ENCODE results near the gene NRG4. TPM values are rescaled to one million over a fixed set of nuclear protein-coding genes. Genes with fewer than 3 reads are reported as not detected.
"Not testable (repeated sequence)": the region's sequence is repeated elsewhere in the genome, so short reads cannot be mapped to it uniquely, and the experiment has no call there.

NRG4 gene
- total RNA-seq, 1 experiment from 2014 or later: 1.4 TPM

- H3K27ac ChIP-seq: no peak overlapping the region
- H3K9me3 ChIP-seq (replicated peaks): no peaks in the 10 kb centered on the region
- H3K27me3 ChIP-seq: no peaks in the 10 kb centered on the region
- no peaks in the 10 kb centered on the region for H3K4me1 ChIP-seq
- H3K4me3 ChIP-seq: no peak overlapping the region
- H3K36me3 ChIP-seq: peaks cover 12% of the 10 kb centered on the region
- DNase-seq: no peak
Measured at GRCh38 chr15:75925440-75925839, 86.8 kb downstream of the NRG4 start.

DNA sequence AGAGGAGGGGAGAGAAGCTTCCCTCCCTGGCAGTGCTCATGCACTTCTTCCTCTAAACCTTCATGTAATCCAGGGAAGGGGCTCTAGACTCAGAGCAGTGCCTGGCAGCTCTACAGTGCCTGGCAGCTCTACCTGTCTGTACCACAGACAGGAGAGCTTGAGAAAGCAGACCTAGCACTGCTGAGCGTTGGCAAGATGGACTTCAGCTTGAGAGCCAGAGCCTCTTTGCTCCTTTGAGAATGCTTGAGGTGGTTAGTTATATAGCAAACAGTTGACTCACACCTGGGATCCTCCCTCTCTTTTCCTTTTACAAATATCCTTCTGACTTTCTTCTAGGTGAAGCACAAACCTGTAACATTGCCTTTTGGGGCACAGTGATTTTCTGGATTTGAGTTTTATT is 87.6 kb downstream of the NRG4 start:
- no peak overlapping the region for H3K27ac ChIP-seq
- H3K36me3 ChIP-seq: peaks cover 3% of the 10 kb centered on the region; the same call in 1 of the 2 replicates
- H3K9me3 ChIP-seq (replicated peaks): no peaks in the 10 kb centered on the region
- H3K4me3 ChIP-seq: no peak overlapping the region
- H3K27me3 ChIP-seq: no peaks in the 10 kb centered on the region
- DNase-seq: no peak
- no peaks in the 10 kb centered on the region for H3K4me1 ChIP-seq

DNA sequence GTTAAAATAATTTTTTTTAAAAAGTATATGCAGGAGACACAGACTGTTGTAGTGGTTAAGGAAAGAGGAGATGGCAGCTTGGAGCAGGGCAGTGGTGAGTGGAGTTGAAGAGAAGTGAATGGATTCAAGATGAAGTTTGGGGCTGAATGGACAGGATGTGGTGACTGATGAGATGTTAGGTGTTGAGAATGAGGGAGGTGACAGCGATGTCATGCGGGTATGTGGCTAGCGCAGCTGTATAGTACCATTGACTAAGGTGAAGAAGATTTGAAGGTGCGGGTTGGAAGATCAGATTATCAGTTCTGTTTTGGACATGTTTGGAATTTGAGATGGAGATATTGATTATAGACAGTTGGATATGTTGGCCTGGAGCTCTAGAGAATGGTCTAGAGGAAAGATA is 88.5 kb downstream of the NRG4 start:
- H3K9me3 ChIP-seq (replicated peaks): no peaks in the 10 kb centered on the region
- no peaks in the 10 kb centered on the region for H3K4me1 ChIP-seq
- no peaks in the 10 kb centered on the region for H3K27me3 ChIP-seq
- H3K36me3 ChIP-seq: peaks cover 3% of the 10 kb centered on the region; the same call in 1 of the 2 replicates
- H3K4me3 ChIP-seq: no peak overlapping the region
- no peak for DNase-seq
- H3K27ac ChIP-seq: no peak overlapping the region

DNA sequence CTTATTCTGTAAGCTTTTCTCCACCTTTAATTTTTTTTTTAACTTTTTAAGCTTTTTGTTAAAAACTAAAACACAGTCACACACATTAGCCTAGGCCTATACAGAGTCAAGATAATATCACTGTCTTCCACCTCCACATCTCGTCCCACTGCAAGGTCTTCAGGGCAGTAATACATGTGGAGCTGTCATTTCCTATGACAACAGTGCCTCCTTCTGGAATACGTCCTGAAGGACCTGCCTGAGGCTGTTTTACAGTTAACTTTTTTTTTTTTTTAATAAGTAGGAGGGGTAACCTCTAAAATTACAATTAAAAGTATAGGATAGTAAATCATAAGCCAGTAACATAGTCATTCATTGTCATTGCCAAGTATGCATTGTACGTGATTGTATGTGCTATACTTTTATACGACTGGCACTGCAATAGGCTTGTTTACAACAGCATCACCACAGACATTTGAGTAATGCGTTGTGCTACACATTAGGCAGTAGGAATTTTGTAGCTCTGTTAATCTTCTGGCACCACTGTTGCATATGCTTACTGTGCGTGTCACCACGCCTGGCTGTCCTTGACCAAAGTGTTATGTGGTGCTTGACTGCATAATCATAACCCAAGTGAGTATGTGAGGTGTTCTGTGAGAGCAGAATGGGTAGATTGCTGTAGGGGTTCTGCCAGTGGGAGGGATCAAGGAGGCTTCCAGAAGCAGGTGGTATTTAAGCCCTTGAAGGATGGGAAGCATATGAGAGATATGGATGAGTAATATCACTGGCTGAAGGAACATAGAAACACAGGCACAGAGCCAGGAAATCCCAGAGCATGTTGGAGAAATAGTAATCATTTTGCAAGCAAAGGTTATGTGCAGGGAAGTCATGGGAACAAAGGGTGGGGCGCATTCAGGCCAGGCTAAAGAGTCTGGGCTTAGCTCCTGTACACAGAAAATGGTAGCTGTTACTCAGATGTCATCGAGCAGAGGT is 90.2 kb downstream of the NRG4 start:
- peak; percentile 36 to 55 for DNase-seq
- H3K4me1 ChIP-seq: no peaks in the 10 kb centered on the region
- no peak overlapping the region for H3K4me3 ChIP-seq
- H3K9me3 ChIP-seq (replicated peaks): no peaks in the 10 kb centered on the region
- H3K27me3 ChIP-seq: no peaks in the 10 kb centered on the region
- H3K36me3 ChIP-seq: peaks cover 13% of the 10 kb centered on the region
- H3K27ac ChIP-seq: no peak overlapping the region

DNA sequence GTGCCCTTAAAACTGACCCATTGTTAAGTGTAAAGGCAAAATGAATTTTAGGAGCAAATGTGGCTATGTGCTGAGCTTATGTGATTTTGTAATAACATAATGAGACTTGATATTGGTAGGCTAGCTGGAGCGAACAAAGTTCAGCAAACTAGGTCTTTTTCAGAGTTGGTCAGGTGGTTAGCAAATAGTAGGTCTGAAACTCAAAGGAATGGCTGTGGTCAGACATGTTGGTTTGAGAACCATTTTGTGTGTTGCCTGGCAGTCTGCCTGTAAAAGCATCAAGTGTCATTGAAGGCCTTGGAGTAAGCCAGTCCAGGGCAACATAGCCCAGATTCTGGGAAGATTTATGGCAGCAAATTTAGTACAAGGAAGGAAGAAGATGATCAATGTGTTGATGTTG is 92.1 kb downstream of the NRG4 start:
- Histone ChIP-seq H3K4me3 (no peak overlapping the region), H3K27me3 (no peaks in the 10 kb centered on the region), H3K27ac (no peak overlapping the region), H3K9me3 (replicated peaks) (no peaks in the 10 kb centered on the region), H3K4me1 (no peaks in the 10 kb centered on the region), H3K36me3 (peaks cover 21% of the 10 kb centered on the region)
- DNase-seq: no peak

DNA sequence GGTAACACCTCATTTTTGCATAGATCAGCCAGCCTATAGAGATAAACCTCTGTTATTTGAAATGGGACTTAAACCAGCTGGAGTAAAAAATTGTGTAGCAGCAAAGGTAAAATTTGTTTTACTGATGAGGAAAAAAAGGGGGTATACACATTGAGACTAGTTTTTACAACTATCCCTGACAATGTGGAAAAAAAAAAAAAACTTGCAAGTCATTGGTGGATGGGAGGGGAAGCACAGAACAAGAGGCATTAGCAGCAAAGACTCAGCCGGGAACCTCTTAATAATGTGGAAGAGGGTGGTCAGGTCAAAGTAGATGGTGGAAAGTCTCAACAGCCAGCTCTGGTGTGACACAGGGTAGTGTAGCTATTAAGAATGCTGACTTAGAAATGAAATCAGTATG is 94.1 kb downstream of the NRG4 start:
- DNase-seq: no peak
- H3K4me3 ChIP-seq: no peak overlapping the region
- H3K27ac ChIP-seq: no peak overlapping the region
- peaks cover 26% of the 10 kb centered on the region for H3K36me3 ChIP-seq
- H3K27me3 ChIP-seq: no peaks in the 10 kb centered on the region
- H3K9me3 ChIP-seq (replicated peaks): no peaks in the 10 kb centered on the region
- H3K4me1 ChIP-seq: no peaks in the 10 kb centered on the region

DNA sequence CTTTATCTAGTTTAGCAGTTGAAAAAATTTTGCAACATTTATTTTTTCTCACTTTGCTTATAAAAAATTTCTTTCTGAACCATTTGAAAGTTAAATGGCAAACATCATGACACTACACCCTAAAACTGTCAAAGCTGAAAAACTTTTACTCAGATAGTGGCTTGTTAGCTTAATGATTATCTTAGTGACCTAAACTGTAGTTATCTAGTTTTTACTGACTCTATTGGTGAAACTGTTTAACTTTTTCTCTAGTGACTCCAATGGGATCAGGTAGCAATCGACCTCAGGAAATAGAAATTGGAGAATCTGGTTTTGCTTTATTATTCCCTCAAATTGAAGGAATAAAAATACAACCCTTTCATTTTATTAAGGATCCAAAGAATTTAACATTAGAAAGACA is 95.2 kb downstream of the NRG4 start:
- Histone ChIP-seq H3K27me3 (no peaks in the 10 kb centered on the region), H3K36me3 (peaks cover 31% of the 10 kb centered on the region), H3K4me1 (no peaks in the 10 kb centered on the region), H3K4me3 (no peak overlapping the region), H3K9me3 (replicated peaks) (no peaks in the 10 kb centered on the region), H3K27ac (no peak overlapping the region)
- no peak for DNase-seq

DNA sequence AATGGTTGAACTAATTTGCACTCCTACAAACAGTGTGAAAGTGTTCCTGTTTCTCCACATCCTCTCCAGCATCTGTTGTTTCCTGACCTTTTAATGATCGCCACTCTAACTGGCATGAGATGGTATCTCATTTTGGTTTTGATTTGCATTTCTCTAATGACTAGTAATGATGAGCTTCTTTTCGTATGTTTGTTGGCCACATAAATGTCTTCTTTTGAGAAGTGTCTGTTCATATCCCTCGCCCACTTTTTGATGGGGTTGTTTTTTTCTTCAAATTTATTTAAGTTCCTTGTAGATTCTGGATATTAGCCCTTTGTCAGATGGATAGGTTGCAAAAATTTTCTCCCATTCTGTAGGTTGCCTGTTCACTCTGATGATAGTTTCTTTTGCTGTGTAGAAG is 101.9 kb downstream of the NRG4 start:
- H3K36me3 ChIP-seq: peaks cover 33% of the 10 kb centered on the region
- not testable (repeated sequence) for H3K27me3 ChIP-seq; H3K4me3 ChIP-seq; H3K9me3 ChIP-seq (replicated peaks); H3K4me1 ChIP-seq; DNase-seq; H3K27ac ChIP-seq

DNA sequence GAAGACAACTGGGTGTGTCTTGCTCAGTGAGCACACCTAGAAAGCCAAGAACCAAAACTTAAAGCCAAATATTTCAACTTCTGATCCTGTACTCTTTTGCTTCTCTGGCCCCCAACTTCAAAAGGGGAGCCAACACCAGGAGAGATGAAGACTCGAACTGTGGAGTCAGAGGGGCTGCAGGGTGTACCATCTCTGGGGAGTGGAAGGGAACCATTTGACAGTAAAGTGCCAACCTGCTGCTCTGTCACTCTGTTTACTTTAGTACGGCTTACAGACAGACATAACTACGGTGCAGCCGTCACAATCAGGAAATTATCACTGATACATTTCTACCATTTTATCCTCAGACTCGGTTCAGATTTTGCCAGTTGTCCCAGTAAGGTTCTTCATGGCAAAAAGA is 107.0 kb downstream of the NRG4 start:
- peaks cover 21% of the 10 kb centered on the region for H3K36me3 ChIP-seq
- DNase-seq: no peak
- no peak overlapping the region for H3K4me3 ChIP-seq
- no peaks in the 10 kb centered on the region for H3K9me3 ChIP-seq (replicated peaks)
- H3K27me3 ChIP-seq: no peaks in the 10 kb centered on the region
- H3K27ac ChIP-seq: no peak overlapping the region
- H3K4me1 ChIP-seq: peaks cover 5% of the 10 kb centered on the region; the same call in 1 of the 2 replicates

GRCh38 chr15:75903331-75904239 is 108.6 kb downstream of the NRG4 start, which contains the start of gene FBXO22:
TSS of gene FBXO22 (plus strand) at chr15:75903878. CDS start at chr15:75903964, 86 bp downstream.
- H3K4me3 ChIP-seq: peak within 1 kb of the TSS; percentile 97
- no peaks in the 10 kb centered on the region for H3K9me3 ChIP-seq (replicated peaks)
- no peaks in the 10 kb centered on the region for H3K27me3 ChIP-seq
- DNase-seq: peak; percentile 91 to 92
- H3K27ac ChIP-seq: peak within 1 kb of the TSS; percentile 72
- H3K36me3 ChIP-seq: peaks cover 20% of the 10 kb centered on the region
- peaks cover 5% of the 10 kb centered on the region; the same call in 1 of the 2 replicates for H3K4me1 ChIP-seq

DNA sequence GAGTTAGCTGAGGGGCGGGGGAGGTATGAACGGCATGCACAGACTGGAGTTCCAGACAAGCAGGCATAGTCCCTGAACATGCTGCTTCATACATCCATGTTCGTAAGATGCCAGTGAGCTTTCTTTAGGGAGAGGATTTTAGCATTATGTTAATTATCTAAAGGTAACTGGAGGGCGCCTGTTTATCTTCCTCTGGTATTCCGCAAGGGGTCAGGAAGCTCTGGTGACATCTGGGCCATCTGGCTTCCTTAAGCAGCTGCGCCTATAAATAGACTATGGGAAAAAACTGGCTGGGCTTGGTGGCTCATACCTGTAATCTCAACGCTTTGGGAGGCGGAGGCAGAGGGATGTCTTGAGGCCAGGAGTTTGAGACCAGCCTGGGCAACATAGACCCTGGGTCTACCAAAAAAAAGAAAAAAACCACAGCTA is 110.1 kb downstream of the NRG4 start:
- peak in 1 of 2 experiments; percentile 13 for DNase-seq
- Histone ChIP-seq H3K4me3 (no peak overlapping the region), H3K9me3 (replicated peaks) (no peaks in the 10 kb centered on the region), H3K27ac (no peak overlapping the region), H3K27me3 (no peaks in the 10 kb centered on the region), H3K4me1 (peaks cover 5% of the 10 kb centered on the region; the same call in 1 of the 2 replicates), H3K36me3 (peaks cover 13% of the 10 kb centered on the region)

- Histone ChIP-seq H3K9me3 (replicated peaks) (no peaks in the 10 kb centered on the region), H3K4me1 (peaks cover 5% of the 10 kb centered on the region; the same call in 1 of the 2 replicates), H3K4me3 (no peak overlapping the region), H3K27ac (no peak overlapping the region), H3K36me3 (peaks cover 9% of the 10 kb centered on the region), H3K27me3 (no peaks in the 10 kb centered on the region)
- no peak for DNase-seq
Measured at GRCh38 chr15:75900577-75900976, 111.6 kb downstream of the NRG4 start.

- no peak for DNase-seq
- no peaks in the 10 kb centered on the region for H3K9me3 ChIP-seq (replicated peaks)
- no peak overlapping the region for H3K27ac ChIP-seq
- H3K36me3 ChIP-seq: peaks cover 6% of the 10 kb centered on the region
- H3K27me3 ChIP-seq: no peaks in the 10 kb centered on the region
- H3K4me1 ChIP-seq: peaks cover 8% of the 10 kb centered on the region; the same call in 1 of the 2 replicates
- H3K4me3 ChIP-seq: no peak overlapping the region
Measured at GRCh38 chr15:75895731-75896130, 116.5 kb downstream of the NRG4 start.

GRCh38 chr15:75891895-75892294 is 120.3 kb downstream of the NRG4 start:
- Histone ChIP-seq H3K27ac (no peak overlapping the region), H3K36me3 (peaks cover 8% of the 10 kb centered on the region; the same call in 1 of the 2 replicates), H3K27me3 (no peaks in the 10 kb centered on the region), H3K9me3 (replicated peaks) (no peaks in the 10 kb centered on the region), H3K4me3 (no peak overlapping the region), H3K4me1 (peaks cover 8% of the 10 kb centered on the region; the same call in 1 of the 2 replicates)
- DNase-seq: peak in 1 of 2 experiments; percentile 15
